ENCODE data around the gene SORCS2. TPM values are rescaled to one million over a fixed set of nuclear protein-coding genes. Genes with fewer than 3 reads are reported as not detected.

The SORCS2 gene
- total and polyA plus RNA-seq, 2 of the 13 experiments (the other 11 are each of a cell fraction or from before 2014, with no cell fraction given), result 0.82 to 1.0 TPM

DNA sequence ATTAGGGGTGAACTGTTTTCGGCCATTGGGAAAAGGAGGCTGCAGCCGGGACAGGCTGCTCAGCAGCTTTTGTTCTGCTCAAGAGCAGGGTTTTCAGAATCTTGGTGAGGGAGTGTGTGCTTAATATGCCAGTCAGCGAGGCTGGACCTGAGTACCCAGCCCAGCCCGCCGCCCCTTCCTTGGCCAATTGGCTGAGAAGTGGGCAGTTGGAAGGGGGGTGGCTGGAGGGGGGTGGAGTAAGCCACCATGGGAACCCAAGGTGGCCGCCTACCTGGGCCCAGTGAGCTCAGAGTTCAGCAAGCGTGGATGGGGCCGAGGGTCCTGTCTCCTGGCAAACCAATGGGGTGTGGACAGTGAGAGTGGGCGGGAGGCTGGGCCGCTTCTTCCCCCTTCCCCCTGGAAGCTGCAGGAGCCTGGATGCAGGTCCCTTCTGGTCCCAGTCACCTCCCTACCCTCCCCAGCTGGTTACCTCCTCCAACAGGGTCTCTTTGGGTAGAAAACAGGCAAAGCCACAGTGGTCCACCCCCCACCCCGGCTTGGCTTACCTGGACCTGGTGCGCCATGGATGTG, 52.5 kb downstream of the SORCS2 start:
- H3K79me2 ChIP-seq (ENCODE audit: insufficient read depth, low read length), result no peaks in the 10 kb centered on the region
- H3K27ac ChIP-seq (ENCODE audit: extremely low read length, insufficient read depth, low read length), result no peak overlapping the region
- in situ Hi-C loops (cut with HindIII; ENCODE audit: extremely low pct_ligation_motif_present, low pct_unique_long_range_greater_than_20kb) (no loop called here), intact Hi-C loops (cut with micrococcal nuclease; ENCODE audit: unreplicated experiment) (no loop called here)
- POLR2A ChIA-PET, result no interaction called here
- H2AFZ ChIP-seq (ENCODE audit: low read length), result no peak overlapping the region
- DNase-seq (ENCODE audit: low spot score) (no peak), ATAC-seq (no peak), FAIRE-seq (no peak)
- BruUV-seq (replicated peaks), result no TSS peak
- no peak overlapping the region for H3K4me3 ChIP-seq (replicated peaks in 1 of 3; ENCODE audit: insufficient read depth in 1 of 3, low read depth in 2 of 3, low read length in 3 of 3)
- H3K36me3 ChIP-seq (replicated peaks in 1 of 2; ENCODE audit: control insufficient read depth in 1 of 2, insufficient read depth in 2 of 2, low read length in 2 of 2), result no peaks in the 10 kb centered on the region
- no peak overlapping the region for H3K9ac ChIP-seq (ENCODE audit: insufficient read depth, low read depth, low read length)
- H3K27me3 ChIP-seq (ENCODE audit: control insufficient read depth in 1 of 2, insufficient read depth in 2 of 2, low read length in 2 of 2), result peaks cover 13 to 36% of the 10 kb centered on the region in 2 experiments
- H3K9me3 ChIP-seq (ENCODE audit: low read length), result no peaks in the 10 kb centered on the region
- TF ChIP-seq NFIB (CRISPR knock-in tag; IDR thresholded peaks at IDR 0.05; ENCODE audit: borderline replicate concordance), result no peak
- TF ChIP-seq, protein P1, sequence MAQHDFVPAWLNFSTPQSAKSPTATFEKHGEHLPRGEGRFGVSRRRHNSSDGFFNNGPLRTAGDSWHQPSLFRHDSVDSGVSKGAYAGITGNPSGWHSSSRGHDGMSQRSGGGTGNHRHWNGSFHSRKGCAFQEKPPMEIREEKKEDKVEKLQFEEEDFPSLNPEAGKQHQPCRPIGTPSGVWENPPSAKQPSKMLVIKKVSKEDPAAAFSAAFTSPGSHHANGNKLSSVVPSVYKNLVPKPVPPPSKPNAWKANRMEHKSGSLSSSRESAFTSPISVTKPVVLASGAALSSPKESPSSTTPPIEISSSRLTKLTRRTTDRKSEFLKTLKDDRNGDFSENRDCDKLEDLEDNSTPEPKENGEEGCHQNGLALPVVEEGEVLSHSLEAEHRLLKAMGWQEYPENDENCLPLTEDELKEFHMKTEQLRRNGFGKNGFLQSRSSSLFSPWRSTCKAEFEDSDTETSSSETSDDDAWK (CRISPR knock-in tag; IDR thresholded peaks at IDR 0.05), result no peak
- no peak for TF ChIP-seq NFKB2 (CRISPR knock-in tag; IDR thresholded peaks at IDR 0.05; ENCODE audit: borderline replicate concordance)
- TF ChIP-seq ZNF660 (CRISPR knock-in tag; IDR thresholded peaks at IDR 0.05; ENCODE audit: borderline replicate concordance, low read depth), result no peak
- TF ChIP-seq, protein P2, sequence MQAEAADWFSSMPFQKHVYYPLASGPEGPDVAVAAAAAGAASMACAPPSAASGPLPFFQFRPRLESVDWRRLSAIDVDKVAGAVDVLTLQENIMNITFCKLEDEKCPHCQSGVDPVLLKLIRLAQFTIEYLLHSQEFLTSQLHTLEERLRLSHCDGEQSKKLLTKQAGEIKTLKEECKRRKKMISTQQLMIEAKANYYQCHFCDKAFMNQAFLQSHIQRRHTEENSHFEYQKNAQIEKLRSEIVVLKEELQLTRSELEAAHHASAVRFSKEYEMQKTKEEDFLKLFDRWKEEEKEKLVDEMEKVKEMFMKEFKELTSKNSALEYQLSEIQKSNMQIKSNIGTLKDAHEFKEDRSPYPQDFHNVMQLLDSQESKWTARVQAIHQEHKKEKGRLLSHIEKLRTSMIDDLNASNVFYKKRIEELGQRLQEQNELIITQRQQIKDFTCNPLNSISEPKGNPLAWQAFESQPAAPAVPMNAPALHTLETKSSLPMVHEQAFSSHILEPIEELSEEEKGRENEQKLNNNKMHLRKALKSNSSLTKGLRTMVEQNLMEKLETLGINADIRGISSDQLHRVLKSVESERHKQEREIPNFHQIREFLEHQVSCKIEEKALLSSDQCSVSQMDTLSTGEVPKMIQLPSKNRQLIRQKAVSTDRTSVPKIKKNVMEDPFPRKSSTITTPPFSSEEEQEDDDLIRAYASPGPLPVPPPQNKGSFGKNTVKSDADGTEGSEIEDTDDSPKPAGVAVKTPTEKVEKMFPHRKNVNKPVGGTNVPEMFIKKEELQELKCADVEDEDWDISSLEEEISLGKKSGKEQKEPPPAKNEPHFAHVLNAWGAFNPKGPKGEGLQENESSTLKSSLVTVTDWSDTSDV (CRISPR knock-in tag; IDR thresholded peaks at IDR 0.05), result no peak
- no peak for TF ChIP-seq ATF7-NPFF (CRISPR knock-in tag; IDR thresholded peaks at IDR 0.05; ENCODE audit: low read depth)
- TF ChIP-seq ZNF589 (CRISPR knock-in tag; conservative IDR thresholded peaks at IDR 0.05), result no peak
- TF ChIP-seq, protein P3, sequence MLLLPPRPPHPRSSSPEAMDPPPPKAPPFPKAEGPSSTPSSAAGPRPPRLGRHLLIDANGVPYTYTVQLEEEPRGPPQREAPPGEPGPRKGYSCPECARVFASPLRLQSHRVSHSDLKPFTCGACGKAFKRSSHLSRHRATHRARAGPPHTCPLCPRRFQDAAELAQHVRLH (CRISPR knock-in tag; IDR thresholded peaks at IDR 0.05; ENCODE audit: borderline replicate concordance, low read depth), result no peak
- TF ChIP-seq ZFP36L1 (CRISPR knock-in tag; IDR thresholded peaks at IDR 0.05), result no peak
- no peak for TF ChIP-seq ZFP90 (CRISPR knock-in tag; IDR thresholded peaks at IDR 0.05; ENCODE audit: borderline replicate concordance)
- no peak for TF ChIP-seq TP53 (CRISPR knock-in tag; conservative IDR thresholded peaks at IDR 0.05)
- TF ChIP-seq, protein P4, sequence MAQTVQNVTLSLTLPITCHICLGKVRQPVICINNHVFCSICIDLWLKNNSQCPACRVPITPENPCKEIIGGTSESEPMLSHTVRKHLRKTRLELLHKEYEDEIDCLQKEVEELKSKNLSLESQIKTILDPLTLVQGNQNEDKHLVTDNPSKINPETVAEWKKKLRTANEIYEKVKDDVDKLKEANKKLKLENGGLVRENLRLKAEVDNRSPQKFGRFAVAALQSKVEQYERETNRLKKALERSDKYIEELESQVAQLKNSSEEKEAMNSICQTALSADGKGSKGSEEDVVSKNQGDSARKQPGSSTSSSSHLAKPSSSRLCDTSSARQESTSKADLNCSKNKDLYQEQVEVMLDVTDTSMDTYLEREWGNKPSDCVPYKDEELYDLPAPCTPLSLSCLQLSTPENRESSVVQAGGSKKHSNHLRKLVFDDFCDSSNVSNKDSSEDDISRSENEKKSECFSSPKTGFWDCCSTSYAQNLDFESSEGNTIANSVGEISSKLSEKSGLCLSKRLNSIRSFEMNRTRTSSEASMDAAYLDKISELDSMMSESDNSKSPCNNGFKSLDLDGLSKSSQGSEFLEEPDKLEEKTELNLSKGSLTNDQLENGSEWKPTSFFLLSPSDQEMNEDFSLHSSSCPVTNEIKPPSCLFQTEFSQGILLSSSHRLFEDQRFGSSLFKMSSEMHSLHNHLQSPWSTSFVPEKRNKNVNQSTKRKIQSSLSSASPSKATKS (CRISPR knock-in tag; IDR thresholded peaks at IDR 0.05), result no peak
- no peak for TF ChIP-seq NCOR1 (IDR thresholded peaks at IDR 0.05; ENCODE audit: borderline replicate concordance, low read length)
- TF ChIP-seq SP2 (CRISPR knock-in tag; IDR thresholded peaks at IDR 0.05), result no peak
- no peak for TF ChIP-seq ZFP36 (IDR thresholded peaks at IDR 0.05; ENCODE audit: borderline replicate concordance, low read depth, low read length, partially characterized antibody)
- no peak for TF ChIP-seq SSRP1 (CRISPR knock-in tag; IDR thresholded peaks at IDR 0.05)
- 29% methylated on average over 7 of the region's 12 CpGs for WGBS (ENCODE audit: low lambda C conversion rate)
- H3K4me1 ChIP-seq (ENCODE audit: insufficient read depth, low read length), result no peaks in the 10 kb centered on the region
- H3K4me2 ChIP-seq (ENCODE audit: low read depth, low read length), result no peak overlapping the region
- CTCF ChIA-PET (ENCODE audit: low intra/inter-chr PET ratio, low total read pairs), result no interaction called here
- no peaks in the 10 kb centered on the region; the same call in 1 of the 2 replicates for H4K20me1 ChIP-seq (ENCODE audit: insufficient read depth, low read length)
